Lower lobe of right lung (tissue), 2 donors: ENCODE data around the gene PDK2. TPM values are rescaled to one million over a fixed set of nuclear protein-coding genes. Genes with fewer than 3 reads are reported as not detected.

Source experiments
- ATAC-seq, 2 donors: fragments of 200-7000 bp; cut with Tn5 transposase; one replicate each; pipeline ENCODE4 v1.9.1; 2020 to 2022; ENCODE audit warnings: mild to moderate bottlenecking in 2 of 2, moderate library complexity in 2 of 2
- DNase-seq: peaks from one replicate; pipeline ENCODE4 v3.0.0-alpha.2; 2020
- H3K27ac ChIP-seq: fragments of 200-600 bp; one replicate; pipeline ENCODE4 v1.8.0; 2022
- H3K27me3 ChIP-seq: fragments of 200-600 bp; one replicate; pipeline ENCODE4 v1.8.0; 2022; ENCODE audit warnings: low read depth
- H3K36me3 ChIP-seq: fragments of 200-600 bp; one replicate; pipeline ENCODE4 v1.8.0; 2022; ENCODE audit warnings: mild to moderate bottlenecking
- H3K4me1 ChIP-seq: fragments of 200-600 bp; one replicate; pipeline ENCODE4 v1.8.0; 2022
- H3K4me3 ChIP-seq: fragments of 200-600 bp; one replicate; pipeline ENCODE4 v1.8.0; 2022; ENCODE audit warnings: mild to moderate bottlenecking
- H3K9me3 ChIP-seq: fragments of 200-600 bp; one replicate; pipeline ENCODE4 v1.8.0; 2022
- CTCF ChIP-seq: fragments of 200-600 bp; IDR thresholded peaks from one replicate; pipeline ENCODE4 v1.8.0; 2022; ENCODE audit warnings: antibody characterized with exemption, mild to moderate bottlenecking
- intact Hi-C: fragments of 100-400 bp; cut with DNase I; formaldehyde crosslinking; loops from one replicate; pipeline ENCODE4 v1.11.0; 2022
- total RNA-seq: library from RNA; stranded (reverse); fragmentation: NEBNext Ultra II Directional; extraction: Animal tissue kit (Norgen Biotek cat#: 25700); gene quantifications from one replicate; pipeline ENCODE4 v1.2.1, GENCODE V29; 2021
- donor health status: DM: no; HTN: yes; CAD: no; lungs with severe emphysema.

Gene PDK2
- total RNA-seq, 1 donor from 2014 or later = 35.7 TPM

DNA sequence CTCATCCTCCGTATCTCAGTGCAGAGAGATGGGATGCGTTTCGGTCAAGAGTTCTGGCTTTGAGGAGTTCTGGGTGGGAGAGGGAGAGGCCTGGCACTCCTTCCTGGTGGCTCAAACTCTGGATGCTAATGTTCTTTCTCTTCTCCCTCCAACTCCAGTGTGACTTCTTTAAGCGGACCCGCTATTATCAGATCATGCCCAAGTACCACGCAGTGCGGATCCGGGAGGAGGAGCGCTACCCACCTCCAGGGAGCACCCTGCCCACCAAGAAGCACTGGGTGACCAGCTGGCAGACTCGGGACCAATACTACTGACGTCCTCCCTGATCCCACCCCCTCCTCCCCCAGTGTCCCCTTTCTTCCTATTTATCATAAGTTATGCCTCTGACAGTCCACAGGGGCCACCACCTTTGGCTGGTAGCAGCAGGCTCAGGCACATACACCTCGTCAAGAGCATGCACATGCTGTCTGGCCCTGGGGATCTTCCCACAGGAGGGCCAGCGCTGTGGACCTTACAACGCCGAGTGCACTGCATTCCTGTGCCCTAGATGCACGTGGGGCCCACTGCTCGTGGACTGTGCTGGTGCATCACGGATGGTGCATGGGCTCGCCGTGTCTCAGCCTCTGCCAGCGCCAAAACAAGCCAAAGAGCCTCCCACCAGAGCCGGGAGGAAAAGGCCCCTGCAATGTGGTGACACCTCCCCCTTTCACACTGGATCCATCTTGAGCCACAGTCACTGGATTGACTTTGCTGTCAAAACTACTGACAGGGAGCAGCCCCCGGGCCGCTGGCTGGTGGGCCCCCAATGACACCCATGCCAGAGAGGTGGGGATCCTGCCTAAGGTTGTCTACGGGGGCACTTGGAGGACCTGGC lies 6.0 kb upstream of the PDK2 start:
- Histone ChIP-seq H3K4me1 (no peaks in the 10 kb centered on the region), H3K27me3 (no peaks in the 10 kb centered on the region), H3K36me3 (peaks cover 62% of the 10 kb centered on the region), H3K4me3 (no peak overlapping the region), H3K9me3 (no peaks in the 10 kb centered on the region), H3K27ac (no peak overlapping the region)
- ATAC-seq = no peak
- DNase-seq = peak; percentile 39
- intact Hi-C loops = loop anchor here (10.0 kb wide), 1 partner anchor 64 kb away; no protein-coding TSS in a partner anchor
- no peak for TF ChIP-seq CTCF

GRCh38 chr17:50090071-50090470 lies 5.1 kb upstream of the PDK2 start:
- no peak overlapping the region for H3K27ac ChIP-seq
- H3K9me3 ChIP-seq = no peaks in the 10 kb centered on the region
- no peaks in the 10 kb centered on the region for H3K4me1 ChIP-seq
- H3K27me3 ChIP-seq = no peaks in the 10 kb centered on the region
- no peak overlapping the region for H3K4me3 ChIP-seq
- peaks cover 53% of the 10 kb centered on the region for H3K36me3 ChIP-seq
- intact Hi-C loops = no loop called here
- ATAC-seq (no peak), DNase-seq (peak; percentile 26)
- no peak for TF ChIP-seq CTCF

GRCh38 chr17:50090971-50091917 lies 3.9 kb upstream of the PDK2 start:
- Histone ChIP-seq H3K27me3 (no peaks in the 10 kb centered on the region), H3K27ac (no peak overlapping the region), H3K36me3 (peaks cover 48% of the 10 kb centered on the region), H3K9me3 (no peaks in the 10 kb centered on the region), H3K4me1 (peaks cover 6% of the 10 kb centered on the region), H3K4me3 (no peak overlapping the region)
- no peak for ATAC-seq
- intact Hi-C loops = no loop called here
- no peak for TF ChIP-seq CTCF
- DNase-seq = peak; percentile 41

DNA sequence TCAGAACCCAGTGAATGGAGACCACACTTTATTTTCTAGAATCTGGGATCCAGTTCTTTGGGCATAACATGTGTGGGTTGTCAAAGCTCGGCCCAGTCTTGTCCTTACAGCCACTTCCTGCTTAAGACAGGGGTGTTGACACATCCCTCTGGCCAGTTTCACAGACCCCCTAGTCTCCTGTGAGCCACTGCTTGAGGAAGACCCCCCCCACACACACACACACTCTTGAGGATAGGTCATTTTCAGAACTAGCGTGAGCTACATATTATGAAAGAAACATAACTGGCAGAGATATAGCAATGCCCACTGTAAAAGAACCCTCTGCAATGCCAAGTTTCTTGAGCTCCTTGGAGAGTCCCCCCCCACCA lies 3.2 kb upstream of the PDK2 start:
- Histone ChIP-seq H3K9me3 (no peaks in the 10 kb centered on the region), H3K27me3 (no peaks in the 10 kb centered on the region), H3K36me3 (peaks cover 42% of the 10 kb centered on the region), H3K4me3 (no peak overlapping the region), H3K27ac (no peak overlapping the region), H3K4me1 (peaks cover 13% of the 10 kb centered on the region)
- no peak for TF ChIP-seq CTCF
- no peak for ATAC-seq
- intact Hi-C loops = no loop called here
- DNase-seq = no peak

DNA sequence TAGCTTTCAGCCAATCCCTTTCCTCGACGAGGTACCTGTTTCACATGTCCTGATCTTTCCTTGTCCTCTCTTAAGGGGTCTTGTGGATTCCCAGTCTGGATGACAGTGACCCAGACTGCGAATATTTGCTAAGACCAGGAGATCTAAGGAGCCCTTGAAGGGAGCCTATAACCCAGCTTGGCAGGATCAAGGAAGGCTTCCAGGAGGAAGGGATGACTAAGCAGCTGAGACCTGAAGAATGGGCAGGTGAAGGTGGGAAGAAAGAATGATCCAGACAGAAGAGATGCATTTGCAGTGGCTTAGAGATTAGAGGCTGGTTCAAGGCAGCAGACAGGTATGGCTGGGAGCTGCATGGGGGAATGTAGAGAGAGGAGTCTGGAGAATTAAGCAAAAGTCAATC lies 1.9 kb upstream of the PDK2 start:
- H3K9me3 ChIP-seq = no peaks in the 10 kb centered on the region
- H3K27ac ChIP-seq = no peak overlapping the region
- no peak for TF ChIP-seq CTCF
- peaks cover 16% of the 10 kb centered on the region for H3K4me1 ChIP-seq
- H3K36me3 ChIP-seq = peaks cover 38% of the 10 kb centered on the region
- H3K4me3 ChIP-seq = no peak overlapping the region
- intact Hi-C loops = no loop called here
- DNase-seq (no peak), ATAC-seq (no peak)
- H3K27me3 ChIP-seq = no peaks in the 10 kb centered on the region
